K562 (cell line): ENCODE data around the gene ECSCR. TPM values are rescaled to one million over a fixed set of nuclear protein-coding genes. Genes with fewer than 3 reads are reported as not detected.

Experiments
- ARID3A ChIP-seq: IDR thresholded peaks from 2 replicates; pipeline ENCODE4 v1.6.1; 2012; ENCODE audit warnings: low read depth, low read length, improper control_type of control experiment, borderline replicate concordance
- CAMTA2 ChIP-seq: fragments of 250-450 bp; sonication (Bioruptor Pico); conservative IDR thresholded peaks from 2 replicates; pipeline ENCODE4 v1.5.1; 2022
- DEAF1 ChIP-seq: fragments of 450-650 bp; formaldehyde crosslinking; IDR thresholded peaks from 2 replicates; pipeline ENCODE4 v1.4.0; 2020; ENCODE audit warnings: mild to moderate bottlenecking, moderate library complexity
- FOXJ3 ChIP-seq: sonication (generic); formaldehyde crosslinking; IDR thresholded peaks from 2 replicates; pipeline ENCODE4 v1.4.0; 2020; ENCODE audit warnings: mild to moderate bottlenecking, missing genetic modification reagents
- FOXP4 ChIP-seq: sonication (generic); formaldehyde crosslinking; IDR thresholded peaks from 2 replicates; pipeline ENCODE4 v1.8.0; 2022; ENCODE audit warnings: mild to moderate bottlenecking, missing genetic modification reagents, borderline replicate concordance
- GABPA ChIP-seq: fragments of 200-800 bp; sonication (Bioruptor generic); conservative IDR thresholded peaks from 2 replicates; pipeline ENCODE4 v1.6.1; 2016; ENCODE audit warnings: low read depth, missing genetic modification characterization, missing compliant biosample characterization
- HES1 ChIP-seq: fragments of 450-650 bp; IDR thresholded peaks from 2 replicates; pipeline ENCODE4 v1.6.1; 2016; ENCODE audit warnings: low read depth, mild to moderate bottlenecking, moderate library complexity
- MAZ ChIP-seq, 2 experiments: fragments of 450-650 bp in 1 of 2; sonication (generic) in 1 of 2; formaldehyde crosslinking; IDR thresholded peaks in 1 of 2; conservative IDR thresholded peaks in 1 of 2; 2 replicates each; pipeline versions ENCODE4 v1.4.0 to v1.5.0; 2020; ENCODE audit warnings: mild to moderate bottlenecking in 1 of 2, missing genetic modification reagents in 1 of 2
- MCM5 ChIP-seq: fragments of 450-650 bp; IDR thresholded peaks from 2 replicates; pipeline ENCODE4 v1.6.1; 2016; ENCODE audit warnings: low read depth
- MTA3 ChIP-seq: fragments of 450-650 bp; formaldehyde crosslinking; IDR thresholded peaks from 2 replicates; pipeline ENCODE4 v1.6.1; 2017; ENCODE audit warnings: mild to moderate bottlenecking, borderline replicate concordance
- PHF20 ChIP-seq: fragments of 450-650 bp; IDR thresholded peaks from 2 replicates; pipeline ENCODE4 v1.6.1; 2018; ENCODE audit not compliant: partially characterized antibody
- PKNOX1 ChIP-seq: fragments of 450-650 bp; IDR thresholded peaks from 2 replicates; pipeline ENCODE4 v1.6.1; 2016
- PYGO2 ChIP-seq: fragments of 450-650 bp; IDR thresholded peaks from 2 replicates; pipeline ENCODE4 v1.6.1; 2016; ENCODE audit warnings: mild to moderate bottlenecking, missing genetic modification characterization, moderate library complexity, missing compliant biosample characterization
- RBM39 ChIP-seq: fragments of 200-400 bp; formaldehyde crosslinking; optimal IDR thresholded peaks from 2 replicates; pipeline ENCODE3; 2018; ENCODE audit warnings: low read depth, low read length
- ZHX1 ChIP-seq: fragments of 150-350 bp; conservative IDR thresholded peaks from 2 replicates; pipeline ENCODE4 v1.6.1; 2014; ENCODE audit warnings: low read length
- ZNF239 ChIP-seq: fragments of 250-450 bp; sonication (Bioruptor Pico); IDR thresholded peaks from 2 replicates; pipeline ENCODE4 v1.4.0; 2020; ENCODE audit warnings: mild to moderate bottlenecking
- polyA plus RNA-seq, 8 experiments: library from polyadenylated mRNA; depleted of rRNA in 4 of 8; stranded (reverse) in 5 of 8; unstranded in 3 of 8; fragments of >200 nt; fragmentation: Nextera tagmentation in 2 of 8; fragmentation: Illumina TruSeq in 1 of 8; extraction: Ambion mirVana in 2 of 8; extraction: Trizol in 1 of 8; gene quantifications; 2 replicates each; pipeline versions ENCODE4 v1.2.1 to v1.2.3, GENCODE V29; 2011 to 2014; ENCODE audit warnings: inconsistent platforms in 1 of 8, missing spikeins in 1 of 8
- total RNA-seq, 7 experiments: library from RNA; depleted of rRNA in 6 of 7; stranded (reverse); fragments of >200 nt in 6 of 7; fragmentation: Illumina TruSeq in 2 of 7; extraction: Trizol in 2 of 7; gene quantifications; 2 replicates each; pipeline versions ENCODE4 v1.2.1 to v1.2.3, GENCODE V29; 2011 to 2021; ENCODE audit warnings: low replicate concordance in 1 of 7

Gene ECSCR
- total and polyA plus RNA-seq, 9 of the 15 experiments (the other 6 are each of a cell fraction or from before 2014, with no cell fraction given) = 0.10 to 0.25 (median 0.13) TPM; not detected in 6

- TF ChIP-seq PYGO2 = 0 out of 2 replicates have a peak, but pooled peaks have one; percentile 23
- TF ChIP-seq ZHX1 = peak; percentile 86; the same call in 1 of the 2 replicates
- TF ChIP-seq CAMTA2 (CRISPR knock-in tag) = no peak
- TF ChIP-seq FOXP4 = no peak
- TF ChIP-seq MAZ (CRISPR knock-in tag; conservative IDR thresholded peaks at IDR 0.05 in 1 of 2, IDR thresholded peaks at IDR 0.05 in 1 of 2) = peak; percentile 69 to 85
- no peak for TF ChIP-seq FOXJ3 (CRISPR knock-in tag)
- TF ChIP-seq ARID3A = no peak
- peak; percentile 21; the same call in 1 of the 2 replicates for TF ChIP-seq MTA3
- TF ChIP-seq GABPA (tag) = peak; percentile 83
- no peak for TF ChIP-seq HES1
- peak; percentile 4; the same call in 1 of the 2 replicates for TF ChIP-seq PKNOX1
- TF ChIP-seq MCM5 = no peak
- no peak for TF ChIP-seq DEAF1 (CRISPR knock-in tag)
- TF ChIP-seq RBM39 = peak; percentile 6
- peak; percentile 52 for TF ChIP-seq PHF20
- TF ChIP-seq ZNF239 (CRISPR knock-in tag) = peak; percentile 57; the same call in 1 of the 2 replicates
These were observed 19.7 kb upstream of the ECSCR start, which contains the start of gene STING1 (continued) for GRCh38 chr5:139482050-139482889.
